Cardiac muscle cell (in vitro differentiated cells and primary cell): ENCODE data around the gene NPLOC4. TPM values are rescaled to one million over a fixed set of nuclear protein-coding genes. Genes with fewer than 3 reads are reported as not detected.
A peak's percentile ranks its signal among the peaks of the same experiment; 100 is the strongest.

ENCODE experiments used
- DNase-seq, 2 donors: peaks; one replicate each; pipeline versions ENCODE4 v3.0.0 to v3.0.0-alpha.2; 2010 to 2017; ENCODE audit warnings: low read depth in 1 of 2, low spot score in 1 of 2
- H3K27ac ChIP-seq: fragments of 200-600 bp; sonication (generic); 2 replicates; pipeline ENCODE4 v1.5.1; 2016
- H3K27me3 ChIP-seq: fragments of 200-600 bp; sonication (generic); 2 replicates; pipeline ENCODE4 v1.6.0; 2016; ENCODE audit warnings: control low read depth
- H3K36me3 ChIP-seq: fragments of 200-600 bp; sonication (generic); 2 replicates; pipeline ENCODE4 v1.5.1; 2016; ENCODE audit warnings: control low read depth
- H3K4me1 ChIP-seq: fragments of 200-600 bp; sonication (generic); 2 replicates; pipeline ENCODE4 v1.8.1; 2017; ENCODE audit warnings: low read depth, mild to moderate bottlenecking, mixed run types
- H3K4me3 ChIP-seq: fragments of 200-600 bp; sonication (generic); 2 replicates; pipeline ENCODE4 v1.5.1; 2016; ENCODE audit warnings: mild to moderate bottlenecking
- H3K9me3 ChIP-seq: fragments of 200-600 bp; sonication (generic); 2 replicates; pipeline ENCODE4 v1.5.1; 2017; ENCODE audit warnings: low read depth, mild to moderate bottlenecking, control low read depth
- polyA plus RNA-seq: library from polyadenylated mRNA; unstranded; fragments of >200 nt; fragmentation: Nextera tagmentation; extraction: Ambion mirVana; gene quantifications from 2 replicates; pipeline ENCODE4 v1.2.1, GENCODE V29; 2016
- total RNA-seq: library from RNA; depleted of rRNA; stranded (reverse); fragments of >200 nt; gene quantifications from 2 replicates; pipeline ENCODE4 v1.2.3, GENCODE V29; 2016
- TF ChIP-seq, protein P1 (sequence below): IDR thresholded peaks from 2 replicates; pipeline ENCODE4 v1.5.1; 2012; ENCODE audit warnings: low read depth, mild to moderate bottlenecking, low read length

Gene NPLOC4
- total and polyA plus RNA-seq, 2 experiments from 2014 or later, result 51.5 to 53.8 TPM

DNA sequence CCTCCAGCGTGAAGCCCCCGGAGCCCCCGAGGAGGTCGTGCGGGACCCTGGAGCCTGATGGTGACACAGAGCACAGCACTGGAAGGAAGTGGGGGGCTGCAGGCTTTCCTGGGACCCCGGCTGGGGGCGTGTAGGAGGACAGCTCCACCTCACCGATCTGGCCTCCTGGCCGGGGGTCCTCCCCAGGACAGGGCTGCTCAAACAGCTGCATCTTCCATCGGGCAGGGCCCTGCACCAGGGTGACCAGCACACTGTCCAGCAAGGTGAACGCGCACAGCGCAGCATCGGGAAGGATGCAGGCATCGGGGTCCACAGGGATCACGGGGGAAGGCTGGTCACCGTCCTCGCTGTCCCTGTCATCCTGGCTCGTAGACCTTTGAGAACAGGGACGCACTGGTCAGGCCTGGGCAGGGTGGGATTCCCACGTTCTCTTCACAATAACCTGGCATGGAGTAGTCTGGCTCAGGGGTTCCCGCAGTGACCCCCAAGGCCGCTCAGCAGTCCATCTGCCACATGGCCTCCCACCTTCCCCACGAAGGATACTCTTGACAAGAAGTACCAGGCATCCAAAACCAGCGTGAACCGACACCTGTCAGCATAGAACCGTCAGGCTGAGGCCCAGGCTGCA is 86.0 kb downstream of the NPLOC4 start:
- DNase-seq, result no peak
- H3K27ac ChIP-seq, result no peak overlapping the region
- H3K9me3 ChIP-seq, result no peaks in the 10 kb centered on the region
- peak overlapping the region; percentile 92 for H3K4me3 ChIP-seq
- peaks cover 18% of the 10 kb centered on the region for H3K4me1 ChIP-seq
- TF ChIP-seq, protein P1, sequence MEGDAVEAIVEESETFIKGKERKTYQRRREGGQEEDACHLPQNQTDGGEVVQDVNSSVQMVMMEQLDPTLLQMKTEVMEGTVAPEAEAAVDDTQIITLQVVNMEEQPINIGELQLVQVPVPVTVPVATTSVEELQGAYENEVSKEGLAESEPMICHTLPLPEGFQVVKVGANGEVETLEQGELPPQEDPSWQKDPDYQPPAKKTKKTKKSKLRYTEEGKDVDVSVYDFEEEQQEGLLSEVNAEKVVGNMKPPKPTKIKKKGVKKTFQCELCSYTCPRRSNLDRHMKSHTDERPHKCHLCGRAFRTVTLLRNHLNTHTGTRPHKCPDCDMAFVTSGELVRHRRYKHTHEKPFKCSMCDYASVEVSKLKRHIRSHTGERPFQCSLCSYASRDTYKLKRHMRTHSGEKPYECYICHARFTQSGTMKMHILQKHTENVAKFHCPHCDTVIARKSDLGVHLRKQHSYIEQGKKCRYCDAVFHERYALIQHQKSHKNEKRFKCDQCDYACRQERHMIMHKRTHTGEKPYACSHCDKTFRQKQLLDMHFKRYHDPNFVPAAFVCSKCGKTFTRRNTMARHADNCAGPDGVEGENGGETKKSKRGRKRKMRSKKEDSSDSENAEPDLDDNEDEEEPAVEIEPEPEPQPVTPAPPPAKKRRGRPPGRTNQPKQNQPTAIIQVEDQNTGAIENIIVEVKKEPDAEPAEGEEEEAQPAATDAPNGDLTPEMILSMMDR, result no peak
- H3K36me3 ChIP-seq, result peaks cover 8% of the 10 kb centered on the region
- H3K27me3 ChIP-seq, result no peaks in the 10 kb centered on the region

DNA sequence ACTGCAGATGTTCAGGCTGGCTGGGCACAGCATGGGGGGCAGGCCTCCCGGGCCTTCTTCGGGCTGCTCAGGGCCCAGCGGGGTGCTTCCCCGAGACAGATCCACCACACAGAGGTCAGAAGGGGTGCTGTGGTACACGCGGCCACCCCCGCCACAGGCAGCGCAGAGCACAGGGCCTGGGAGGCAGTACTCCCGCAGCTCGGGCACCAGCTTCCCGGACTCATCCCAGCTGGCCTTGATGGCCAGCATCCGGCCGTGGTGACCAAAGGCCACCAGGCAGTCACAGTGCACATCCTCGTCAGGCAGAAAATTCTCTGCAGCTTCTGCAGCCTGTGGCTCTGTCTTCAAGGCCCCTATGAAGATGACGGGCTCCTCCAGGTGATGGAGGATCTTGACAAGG is 86.6 kb downstream of the NPLOC4 start:
- Histone ChIP-seq H3K4me1 (peaks cover 11% of the 10 kb centered on the region), H3K27ac (no peak overlapping the region), H3K4me3 (no peak overlapping the region), H3K9me3 (no peaks in the 10 kb centered on the region), H3K27me3 (no peaks in the 10 kb centered on the region), H3K36me3 (peaks cover 12% of the 10 kb centered on the region)
- no peak for DNase-seq
- TF ChIP-seq, protein P1, result no peak

DNA sequence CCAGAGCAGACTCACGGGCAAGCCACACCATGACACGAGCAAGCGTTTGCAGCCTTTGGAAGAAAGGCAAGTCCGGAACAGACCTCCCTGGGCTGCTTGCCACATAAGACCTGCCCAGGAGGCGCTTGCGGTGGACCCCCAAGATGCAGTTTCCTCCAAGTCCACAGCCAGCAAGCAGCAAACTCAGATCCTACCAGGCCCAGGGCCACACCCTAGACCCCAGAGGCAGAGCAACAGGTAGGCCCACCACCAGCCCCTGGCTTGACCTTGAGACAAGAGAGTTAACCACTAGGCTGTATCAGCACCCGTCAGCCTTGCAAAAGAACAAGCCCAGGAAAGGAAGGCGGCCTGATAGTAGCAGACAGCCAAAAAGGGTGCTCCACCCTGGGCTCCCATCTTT is 87.1 kb downstream of the NPLOC4 start:
- peaks cover 11% of the 10 kb centered on the region for H3K4me1 ChIP-seq
- no peak for DNase-seq
- no peaks in the 10 kb centered on the region for H3K27me3 ChIP-seq
- no peak overlapping the region for H3K27ac ChIP-seq
- H3K4me3 ChIP-seq, result no peak overlapping the region
- peaks cover 17% of the 10 kb centered on the region for H3K36me3 ChIP-seq
- no peaks in the 10 kb centered on the region for H3K9me3 ChIP-seq
- TF ChIP-seq, protein P1, result no peak

DNA sequence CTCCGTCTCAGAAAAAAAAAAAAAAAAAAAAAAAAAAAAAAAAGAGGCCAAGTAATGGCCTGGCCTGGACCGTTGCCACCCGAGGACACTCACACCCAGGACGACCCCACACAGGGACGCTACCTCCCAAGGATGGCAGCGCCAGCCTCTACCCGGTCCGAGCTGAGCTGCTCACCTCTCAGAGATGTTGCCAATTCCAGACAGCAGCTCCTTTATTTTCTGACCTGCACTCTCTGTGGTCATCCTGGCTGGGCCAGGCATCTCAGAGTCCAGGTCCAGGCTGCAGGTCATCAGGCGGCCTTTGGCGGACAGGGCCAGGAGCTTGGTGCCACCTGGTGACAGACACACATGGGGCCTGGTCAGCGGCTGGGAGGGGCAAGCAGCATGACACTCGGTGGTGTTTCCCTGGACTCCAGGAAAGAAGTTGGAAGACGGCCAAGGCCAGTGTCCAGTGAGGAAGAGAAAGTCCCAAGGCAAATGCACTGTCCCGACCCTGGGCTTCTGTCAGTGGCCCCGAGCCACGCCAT is 87.8 kb downstream of the NPLOC4 start:
- DNase-seq, result no peak
- TF ChIP-seq, protein P1, result no peak
- Histone ChIP-seq H3K27me3 (no peaks in the 10 kb centered on the region), H3K4me1 (peaks cover 11% of the 10 kb centered on the region), H3K9me3 (no peaks in the 10 kb centered on the region), H3K36me3 (peaks cover 18% of the 10 kb centered on the region), H3K27ac (no peak overlapping the region), H3K4me3 (no peak overlapping the region)

DNA sequence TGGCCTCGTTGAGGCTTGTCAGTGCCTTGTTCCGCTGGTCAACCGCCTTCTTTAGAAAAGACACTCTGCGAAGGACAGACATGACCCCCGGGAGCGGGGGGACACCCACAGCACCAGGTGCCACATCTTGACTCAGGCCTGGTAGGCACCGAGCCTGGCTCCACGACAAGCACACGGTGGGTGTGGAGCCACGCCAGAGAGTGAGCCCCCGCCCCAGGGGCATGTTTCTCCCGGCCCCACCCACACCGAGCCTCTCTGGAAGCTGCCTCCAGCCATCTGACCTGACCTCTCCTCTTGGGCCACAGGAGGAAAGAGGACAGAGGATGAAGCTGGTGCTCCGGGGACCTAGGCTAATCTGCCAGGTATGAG is 89.3 kb downstream of the NPLOC4 start:
- TF ChIP-seq, protein P1, result no peak
- Histone ChIP-seq H3K36me3 (peaks cover 21% of the 10 kb centered on the region), H3K27ac (no peak overlapping the region), H3K27me3 (no peaks in the 10 kb centered on the region), H3K4me1 (peaks cover 4% of the 10 kb centered on the region), H3K4me3 (no peak overlapping the region), H3K9me3 (no peaks in the 10 kb centered on the region)
- DNase-seq, result no peak
